ENCODE measurements around the gene P2RX7.

Gene P2RX7

GRCh38 chr12:121138284-121138683 is 5.6 kb downstream of the P2RX7 start:
- Histone ChIP-seq H3K4me1 (ENCODE audit: low read depth, poor library complexity, severe bottlenecking) (peaks cover 16% of the 10 kb centered on the region), H3K36me3 (ENCODE audit: insufficient read depth) (no peaks in the 10 kb centered on the region), H3K79me2 (ENCODE audit: insufficient read depth, low read depth) (peaks cover 27% of the 10 kb centered on the region), H4K20me1 (ENCODE audit: insufficient read depth) (no peaks in the 10 kb centered on the region), H3K4me2 (no peak overlapping the region), H3K4me3 (IDR thresholded peaks at IDR 0.05; ENCODE audit: insufficient read depth, low read depth, low read length) (no peak overlapping the region), H3K27ac (no peak overlapping the region), H3K27me3 (ENCODE audit: insufficient read depth, low read depth) (no peaks in the 10 kb centered on the region), H2AFZ (ENCODE audit: low read depth) (no peak overlapping the region), H3K9ac (no peak overlapping the region)
- TF ChIP-seq, protein P1, sequence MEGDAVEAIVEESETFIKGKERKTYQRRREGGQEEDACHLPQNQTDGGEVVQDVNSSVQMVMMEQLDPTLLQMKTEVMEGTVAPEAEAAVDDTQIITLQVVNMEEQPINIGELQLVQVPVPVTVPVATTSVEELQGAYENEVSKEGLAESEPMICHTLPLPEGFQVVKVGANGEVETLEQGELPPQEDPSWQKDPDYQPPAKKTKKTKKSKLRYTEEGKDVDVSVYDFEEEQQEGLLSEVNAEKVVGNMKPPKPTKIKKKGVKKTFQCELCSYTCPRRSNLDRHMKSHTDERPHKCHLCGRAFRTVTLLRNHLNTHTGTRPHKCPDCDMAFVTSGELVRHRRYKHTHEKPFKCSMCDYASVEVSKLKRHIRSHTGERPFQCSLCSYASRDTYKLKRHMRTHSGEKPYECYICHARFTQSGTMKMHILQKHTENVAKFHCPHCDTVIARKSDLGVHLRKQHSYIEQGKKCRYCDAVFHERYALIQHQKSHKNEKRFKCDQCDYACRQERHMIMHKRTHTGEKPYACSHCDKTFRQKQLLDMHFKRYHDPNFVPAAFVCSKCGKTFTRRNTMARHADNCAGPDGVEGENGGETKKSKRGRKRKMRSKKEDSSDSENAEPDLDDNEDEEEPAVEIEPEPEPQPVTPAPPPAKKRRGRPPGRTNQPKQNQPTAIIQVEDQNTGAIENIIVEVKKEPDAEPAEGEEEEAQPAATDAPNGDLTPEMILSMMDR (conservative IDR thresholded peaks at IDR 0.05; ENCODE audit: low read depth, low read length): no peak

GRCh38 chr12:121139286-121139685 is 6.6 kb downstream of the P2RX7 start:
- Histone ChIP-seq H3K79me2 (ENCODE audit: insufficient read depth, low read depth) (peaks cover 18% of the 10 kb centered on the region), H3K27ac (no peak overlapping the region), H4K20me1 (ENCODE audit: insufficient read depth) (no peaks in the 10 kb centered on the region), H3K9ac (no peak overlapping the region), H3K4me1 (ENCODE audit: low read depth, poor library complexity, severe bottlenecking) (peaks cover 12% of the 10 kb centered on the region), H2AFZ (ENCODE audit: low read depth) (no peak overlapping the region), H3K36me3 (ENCODE audit: insufficient read depth) (no peaks in the 10 kb centered on the region), H3K27me3 (ENCODE audit: insufficient read depth, low read depth) (no peaks in the 10 kb centered on the region), H3K4me3 (IDR thresholded peaks at IDR 0.05; ENCODE audit: insufficient read depth, low read depth, low read length) (no peak overlapping the region), H3K4me2 (no peak overlapping the region)
- TF ChIP-seq, protein P1 (conservative IDR thresholded peaks at IDR 0.05; ENCODE audit: low read depth, low read length): no peak

- no peak overlapping the region for H3K27ac ChIP-seq
- H3K4me2 ChIP-seq: no peak overlapping the region
- H3K79me2 ChIP-seq (ENCODE audit: insufficient read depth, low read depth): no peaks in the 10 kb centered on the region
- no peaks in the 10 kb centered on the region for H3K27me3 ChIP-seq (ENCODE audit: insufficient read depth, low read depth)
- no peaks in the 10 kb centered on the region for H4K20me1 ChIP-seq (ENCODE audit: insufficient read depth)
- H3K9ac ChIP-seq: no peak overlapping the region
- no peaks in the 10 kb centered on the region for H3K4me1 ChIP-seq (ENCODE audit: low read depth, poor library complexity, severe bottlenecking)
- TF ChIP-seq, protein P1 (conservative IDR thresholded peaks at IDR 0.05; ENCODE audit: low read depth, low read length): no peak
- no peak overlapping the region for H3K4me3 ChIP-seq (IDR thresholded peaks at IDR 0.05; ENCODE audit: insufficient read depth, low read depth, low read length)
- no peaks in the 10 kb centered on the region for H3K36me3 ChIP-seq (ENCODE audit: insufficient read depth)
- H2AFZ ChIP-seq (ENCODE audit: low read depth): no peak overlapping the region
Measured at GRCh38 chr12:121142171-121142950, 9.7 kb downstream of the P2RX7 start.

DNA sequence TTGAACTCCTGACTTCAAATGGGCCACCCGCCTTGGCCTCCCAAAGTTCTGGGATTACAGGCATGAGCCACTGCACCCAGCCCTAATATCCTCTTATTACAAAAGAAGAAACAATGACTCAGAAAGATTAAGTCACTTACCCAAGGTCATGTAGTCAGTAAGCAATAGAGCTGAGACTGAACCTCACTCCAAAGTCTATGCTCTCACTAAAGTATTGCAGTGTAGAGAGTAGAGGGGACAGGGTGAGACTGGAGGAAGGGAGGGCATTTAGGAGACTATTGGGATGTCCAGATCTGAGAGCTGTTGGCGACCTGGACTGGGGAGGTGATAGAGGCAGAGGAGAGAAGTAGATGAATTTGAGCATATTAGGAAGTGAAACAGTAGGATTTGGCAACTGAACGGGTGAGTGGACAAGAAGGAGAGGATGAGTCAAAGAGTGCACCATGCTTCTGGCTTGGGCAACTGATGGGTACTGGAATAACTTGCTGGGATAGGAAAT is 11.8 kb downstream of the P2RX7 start:
- no peaks in the 10 kb centered on the region for H3K27me3 ChIP-seq (ENCODE audit: insufficient read depth, low read depth)
- no peak overlapping the region for H3K4me2 ChIP-seq
- H3K4me1 ChIP-seq (ENCODE audit: low read depth, poor library complexity, severe bottlenecking): no peaks in the 10 kb centered on the region
- no peaks in the 10 kb centered on the region for H3K79me2 ChIP-seq (ENCODE audit: insufficient read depth, low read depth)
- H3K4me3 ChIP-seq (IDR thresholded peaks at IDR 0.05; ENCODE audit: insufficient read depth, low read depth, low read length): no peak overlapping the region
- H3K27ac ChIP-seq: no peak overlapping the region
- TF ChIP-seq, protein P1 (conservative IDR thresholded peaks at IDR 0.05; ENCODE audit: low read depth, low read length): no peak
- no peaks in the 10 kb centered on the region for H4K20me1 ChIP-seq (ENCODE audit: insufficient read depth)
- no peaks in the 10 kb centered on the region for H3K36me3 ChIP-seq (ENCODE audit: insufficient read depth)
- no peak overlapping the region for H2AFZ ChIP-seq (ENCODE audit: low read depth)
- H3K9ac ChIP-seq: no peak overlapping the region
